ENCODE results near the gene TRIM62. TPM values are rescaled to one million over a fixed set of nuclear protein-coding genes. Genes with fewer than 3 reads are reported as not detected.

TRIM62 gene
- total RNA-seq, 4 donors from 2014 or later = 2.7 to 6.3 (median 3.6) TPM

DNA sequence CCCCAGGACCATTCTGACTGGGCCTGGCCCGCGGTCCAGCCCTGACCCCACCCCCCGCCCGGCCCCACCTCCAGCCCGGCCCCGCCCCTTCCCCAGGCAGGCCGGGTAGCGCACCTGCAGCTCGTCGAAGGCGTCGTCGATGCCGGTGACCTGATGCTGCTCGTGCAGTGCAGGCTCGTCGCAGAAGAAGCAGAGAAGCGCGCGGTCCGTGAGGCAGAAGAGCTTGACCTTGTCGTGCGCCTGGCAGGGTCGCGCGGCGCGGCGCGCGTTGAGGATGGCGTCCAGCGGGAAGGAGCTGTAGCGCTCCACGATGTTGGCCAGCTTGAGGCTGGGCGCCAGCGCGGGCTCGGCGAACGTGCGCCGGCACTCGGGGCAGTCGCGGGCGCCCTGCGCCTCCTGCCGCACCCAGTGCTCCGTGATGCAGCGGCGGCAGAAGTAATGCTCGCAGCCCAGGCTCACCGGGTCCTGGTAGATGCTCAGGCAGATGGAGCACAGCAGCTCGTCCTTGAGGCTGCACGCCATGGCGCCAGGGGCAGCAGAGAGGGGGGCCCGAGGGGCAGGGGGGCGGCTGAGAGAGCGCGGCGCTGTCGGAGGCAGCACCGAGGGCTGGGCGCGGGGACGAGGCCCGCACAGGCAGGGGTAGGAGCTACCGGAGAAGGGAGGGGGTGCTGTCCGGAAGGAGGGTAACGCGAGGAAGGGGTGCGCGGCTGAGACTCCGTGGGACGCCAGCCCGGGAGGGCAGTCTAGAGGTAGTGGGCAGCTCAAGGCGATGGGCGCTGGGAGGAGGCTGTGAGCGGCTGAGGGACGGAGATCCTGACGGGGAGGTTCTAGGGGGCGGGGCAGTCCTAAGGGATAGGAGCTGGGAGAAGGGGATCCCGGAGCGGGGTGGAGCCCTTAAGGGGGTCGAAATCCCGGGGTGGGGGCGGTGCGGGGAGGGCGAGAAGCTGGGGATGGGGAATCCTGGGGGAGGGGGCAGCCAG is 642 bp downstream of the TRIM62 start:
- TF ChIP-seq, protein P1, sequence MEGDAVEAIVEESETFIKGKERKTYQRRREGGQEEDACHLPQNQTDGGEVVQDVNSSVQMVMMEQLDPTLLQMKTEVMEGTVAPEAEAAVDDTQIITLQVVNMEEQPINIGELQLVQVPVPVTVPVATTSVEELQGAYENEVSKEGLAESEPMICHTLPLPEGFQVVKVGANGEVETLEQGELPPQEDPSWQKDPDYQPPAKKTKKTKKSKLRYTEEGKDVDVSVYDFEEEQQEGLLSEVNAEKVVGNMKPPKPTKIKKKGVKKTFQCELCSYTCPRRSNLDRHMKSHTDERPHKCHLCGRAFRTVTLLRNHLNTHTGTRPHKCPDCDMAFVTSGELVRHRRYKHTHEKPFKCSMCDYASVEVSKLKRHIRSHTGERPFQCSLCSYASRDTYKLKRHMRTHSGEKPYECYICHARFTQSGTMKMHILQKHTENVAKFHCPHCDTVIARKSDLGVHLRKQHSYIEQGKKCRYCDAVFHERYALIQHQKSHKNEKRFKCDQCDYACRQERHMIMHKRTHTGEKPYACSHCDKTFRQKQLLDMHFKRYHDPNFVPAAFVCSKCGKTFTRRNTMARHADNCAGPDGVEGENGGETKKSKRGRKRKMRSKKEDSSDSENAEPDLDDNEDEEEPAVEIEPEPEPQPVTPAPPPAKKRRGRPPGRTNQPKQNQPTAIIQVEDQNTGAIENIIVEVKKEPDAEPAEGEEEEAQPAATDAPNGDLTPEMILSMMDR (IDR thresholded peaks at IDR 0.05) = no peak
- ATAC-seq (ENCODE audit: low FRiP score) = peak; percentile 59
- DNase-seq (ENCODE audit: low spot score) = no peak

DNA sequence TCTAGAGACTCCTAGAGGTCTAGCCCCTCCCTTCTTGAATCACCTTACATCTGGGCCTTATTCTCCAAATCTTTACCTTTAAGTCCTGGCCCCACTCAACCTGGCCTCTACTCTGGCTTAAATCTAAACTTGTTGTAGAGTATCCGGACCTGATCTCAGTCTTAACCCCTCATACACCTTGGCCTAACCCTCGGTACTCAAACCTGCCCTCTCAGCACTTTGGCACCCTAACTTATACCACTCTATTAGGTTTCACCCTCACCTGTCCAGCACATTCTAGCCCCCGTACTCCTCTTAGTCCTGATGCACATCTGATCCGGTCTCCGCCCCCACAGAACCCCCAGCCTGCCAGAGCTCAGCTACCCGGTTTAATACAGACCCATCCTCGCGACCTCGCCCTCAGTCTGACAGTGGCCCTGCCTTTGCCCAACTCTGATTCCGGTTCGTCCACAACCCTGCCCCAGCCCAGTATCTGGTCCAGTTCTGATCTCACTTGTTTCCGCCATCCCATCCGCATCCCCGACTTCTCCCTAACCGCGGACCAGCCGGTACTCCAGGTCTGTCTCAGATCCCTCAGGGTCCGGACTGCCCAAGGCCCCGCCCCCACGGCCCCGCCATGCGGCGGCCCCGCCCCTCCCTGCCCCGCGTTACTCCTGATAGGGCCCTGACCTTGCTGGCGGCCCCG is 1.5 kb downstream of the TRIM62 start:
- DNase-seq (ENCODE audit: low spot score) (peak; percentile 65), ATAC-seq (ENCODE audit: low FRiP score) (peak; percentile 92)
- TF ChIP-seq, protein P1 (IDR thresholded peaks at IDR 0.05) = no peak

DNA sequence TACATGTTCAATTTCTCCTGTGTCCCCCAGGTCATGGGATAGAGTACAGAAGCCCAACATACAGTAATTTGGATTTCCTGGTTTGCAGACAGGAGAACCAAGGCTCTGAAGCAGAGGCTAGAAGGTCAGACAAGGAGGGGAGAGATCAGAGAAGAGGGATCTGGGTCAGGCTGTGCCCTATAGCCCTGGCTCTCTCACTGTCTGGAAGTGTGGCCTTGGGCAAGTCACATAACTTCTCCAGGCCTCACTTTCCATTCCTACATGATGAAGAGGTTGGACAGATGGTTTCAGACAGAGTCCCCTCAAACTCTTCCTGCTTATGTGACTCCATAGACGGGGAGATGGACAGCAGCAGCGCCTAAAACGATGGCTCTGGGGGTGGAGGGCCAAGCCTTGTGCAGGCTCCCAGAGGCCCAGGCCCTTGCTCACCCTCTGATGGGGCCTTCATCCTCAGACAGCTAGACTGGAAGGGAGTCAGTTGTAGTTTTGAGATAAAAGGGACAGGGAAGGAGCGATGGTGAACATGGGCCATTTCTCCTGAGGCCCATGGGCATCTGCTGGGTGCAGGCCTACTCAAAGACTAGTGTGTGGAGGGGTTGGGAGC is 2.9 kb downstream of the TRIM62 start:
- no peak for DNase-seq (ENCODE audit: low spot score)
- TF ChIP-seq, protein P1 (IDR thresholded peaks at IDR 0.05) = no peak
- ATAC-seq (ENCODE audit: low FRiP score) = no peak

DNA sequence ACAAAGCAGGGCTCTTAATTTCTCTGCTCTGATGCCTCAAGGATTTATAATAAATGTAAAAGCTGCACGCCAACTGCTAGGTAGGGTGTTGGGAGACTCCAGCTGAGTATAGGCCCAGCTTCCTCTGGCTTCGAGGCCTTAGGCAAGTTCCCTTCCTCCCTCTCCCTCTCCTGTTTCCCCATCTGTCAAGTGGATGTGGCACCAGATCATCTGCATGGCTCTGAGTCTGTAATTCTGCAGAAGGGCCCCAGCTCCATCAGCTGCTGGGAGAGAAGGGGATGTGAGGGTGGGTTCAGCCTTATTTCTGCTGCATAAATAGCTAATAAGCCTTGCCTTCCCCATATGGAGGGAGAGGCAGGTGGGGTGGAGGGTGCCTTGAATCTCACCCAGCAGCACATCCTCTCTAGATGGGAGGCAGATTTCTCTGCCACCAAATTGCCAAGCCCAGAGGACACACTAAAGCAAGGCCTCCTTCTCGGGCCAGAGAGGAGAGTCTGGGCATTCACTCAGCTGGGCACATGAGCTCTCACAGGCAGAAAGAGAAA is 3.8 kb downstream of the TRIM62 start:
- TF ChIP-seq, protein P1 (IDR thresholded peaks at IDR 0.05) = no peak
- no peak for DNase-seq (ENCODE audit: low spot score)
- ATAC-seq (ENCODE audit: low FRiP score) = no peak

DNA sequence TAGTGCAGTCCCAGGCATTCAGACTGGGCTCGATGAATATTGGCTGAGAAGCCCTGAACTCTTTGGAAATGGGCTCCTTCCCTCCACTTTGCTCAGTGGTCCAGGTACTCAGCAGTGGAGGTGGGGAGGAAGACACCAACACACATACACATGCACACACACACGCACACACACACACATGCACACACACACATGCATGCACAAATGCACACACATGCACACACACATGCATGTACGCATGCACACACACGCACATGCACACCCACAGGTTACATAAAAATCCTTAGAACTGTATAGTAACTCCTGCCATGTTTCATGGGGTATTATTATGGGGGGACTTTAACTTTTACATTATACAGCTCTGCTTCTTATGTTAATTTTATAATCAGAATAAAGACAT is 5.0 kb downstream of the TRIM62 start:
- DNase-seq (ENCODE audit: low spot score) = no peak
- ATAC-seq (ENCODE audit: low FRiP score) = no peak
- TF ChIP-seq, protein P1 (IDR thresholded peaks at IDR 0.05) = no peak

DNA sequence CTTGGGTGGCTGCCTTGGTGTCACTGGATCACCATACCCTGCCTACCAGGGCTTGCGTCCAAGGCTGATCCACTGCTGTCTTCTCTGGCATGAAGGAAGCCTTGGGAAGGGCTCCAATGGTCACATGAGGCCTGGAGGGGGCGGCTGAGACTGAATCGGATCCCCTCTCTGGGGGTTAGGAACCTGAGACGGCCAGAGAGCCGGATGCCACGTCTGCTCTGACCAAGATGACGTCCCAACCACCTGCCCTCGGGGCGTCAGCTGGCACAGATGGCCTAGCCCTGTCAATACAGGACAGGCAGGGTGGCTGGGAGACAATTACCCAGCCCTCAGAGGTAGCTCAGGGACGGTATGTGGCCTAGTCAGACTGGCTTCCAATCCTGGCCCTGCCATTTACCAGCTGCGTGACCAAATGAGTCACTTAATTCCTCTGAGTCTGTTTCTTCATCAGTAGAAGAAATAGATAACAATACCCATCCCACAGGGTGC is 5.4 kb downstream of the TRIM62 start:
- ATAC-seq (ENCODE audit: low FRiP score) = no peak
- TF ChIP-seq, protein P1 (IDR thresholded peaks at IDR 0.05) = no peak
- DNase-seq (ENCODE audit: low spot score) = no peak

Data from omental fat pad (tissue), 4 donors.